ENCODE results near the gene ZNF189.
"Not testable (repeated sequence)": the region's sequence is repeated elsewhere in the genome, so short reads cannot be mapped to it uniquely, and the experiment has no call there.

Gene ZNF189

GRCh38 chr9:101381118-101381517, 17.5 kb upstream of the ZNF189 start:
- DNase-seq: no peak

- no peak for DNase-seq
Measured at GRCh38 chr9:101381833-101382342, 16.8 kb upstream of the ZNF189 start.

GRCh38 chr9:101383361-101383760, 15.3 kb upstream of the ZNF189 start:
- no peak for DNase-seq

- DNase-seq: not testable (repeated sequence)
Measured at GRCh38 chr9:101384873-101385536, 13.6 kb upstream of the ZNF189 start, which contains the start of gene BAAT. Gene BAAT (minus strand): TSS chr9:101385006. CDS start chr9:101371404, 13,602 bp downstream.

GRCh38 chr9:101387871-101388506, 10.7 kb upstream of the ZNF189 start:
- no peak for DNase-seq

GRCh38 chr9:101388507-101388993, 10.1 kb upstream of the ZNF189 start:
- no peak for DNase-seq

- DNase-seq: no peak
Measured at GRCh38 chr9:101393135-101393534, 5.5 kb upstream of the ZNF189 start.

GRCh38 chr9:101394687-101395086, 4.0 kb upstream of the ZNF189 start:
- no peak for DNase-seq

- DNase-seq: no peak
Measured at GRCh38 chr9:101397746-101398067, 944 bp upstream of the ZNF189 start.

GRCh38 chr9:101398930-101399642, 435 bp downstream of the ZNF189 start:
- peak; percentile 2 for DNase-seq

- DNase-seq: no peak
Measured at GRCh38 chr9:101399643-101399970, 956 bp downstream of the ZNF189 start.

- no peak for DNase-seq
Measured at GRCh38 chr9:101400120-101400519, 1.5 kb downstream of the ZNF189 start.

- no peak for DNase-seq
Measured at GRCh38 chr9:101403516-101404285, 5.0 kb downstream of the ZNF189 start.

GRCh38 chr9:101408374-101409078, 9.9 kb downstream of the ZNF189 start:
- no peak for DNase-seq

- no peak for DNase-seq
Measured at GRCh38 chr9:101409079-101409477, 10.4 kb downstream of the ZNF189 start.

- DNase-seq: no peak
Measured at GRCh38 chr9:101414839-101415238, 16.2 kb downstream of the ZNF189 start.

- no peak for DNase-seq
Measured at GRCh38 chr9:101415578-101415977, 16.9 kb downstream of the ZNF189 start.

GRCh38 chr9:101417389-101417788, 18.7 kb downstream of the ZNF189 start:
- DNase-seq: no peak

GRCh38 chr9:101417977-101418376, 19.3 kb downstream of the ZNF189 start:
- no peak for DNase-seq

- no peak for DNase-seq
Measured at GRCh38 chr9:101418518-101419430, 20.1 kb downstream of the ZNF189 start.

- no peak for DNase-seq
Measured at GRCh38 chr9:101419863-101420262, 21.2 kb downstream of the ZNF189 start.

All from DMS79 treated with DMSO at 0.1 percent for 48 hours (cell line).